ENCODE measurements around the gene APCDD1L.

GRCh38 chr20:58492074-58492718 is 23.0 kb downstream of the APCDD1L start:
- TF ChIP-seq CTCF (IDR thresholded peaks at IDR 0.05) (no peak), ZNF671 (CRISPR knock-in tag; IDR thresholded peaks at IDR 0.05) (no peak), IRF2 (CRISPR knock-in tag; IDR thresholded peaks at IDR 0.05; ENCODE audit: borderline replicate concordance, low read depth) (no peak), NR2C2 (CRISPR knock-in tag; IDR thresholded peaks at IDR 0.05) (no peak), JUN (CRISPR knock-in tag; IDR thresholded peaks at IDR 0.05) (no peak), TP53 (CRISPR knock-in tag; IDR thresholded peaks at IDR 0.05) (no peak), NFYB (CRISPR knock-in tag; conservative IDR thresholded peaks at IDR 0.05; ENCODE audit: low read depth) (no peak), ZNF317 (CRISPR knock-in tag; IDR thresholded peaks at IDR 0.05; ENCODE audit: borderline replicate concordance, low read depth) (no peak), CBFB (CRISPR knock-in tag; IDR thresholded peaks at IDR 0.05; ENCODE audit: low read depth) (no peak), FOXK1 (CRISPR knock-in tag; IDR thresholded peaks at IDR 0.05) (no peak), FOXP4 (CRISPR knock-in tag; IDR thresholded peaks at IDR 0.05) (no peak)
